GM23338 (cell line): ENCODE results near the gene ACOXL. TPM values are rescaled to one million over a fixed set of nuclear protein-coding genes. Genes with fewer than 3 reads are reported as not detected.

Experiments
- ATAC-seq: fragments of 200-7000 bp; cut with Tn5 transposase; 3 replicates; pipeline ENCODE4 v1.9.1; 2020
- DNase-seq: peaks from one replicate; pipeline ENCODE4 v3.0.0-alpha.2; 2015; ENCODE audit warnings: low spot score
- H2AFZ ChIP-seq: fragments of 200-600 bp; sonication (generic); 2 replicates; pipeline ENCODE4 v1.8.0; 2016; ENCODE audit warnings: antibody characterized with exemption, mild to moderate bottlenecking, moderate library complexity
- H3F3A ChIP-seq: fragments of 200-600 bp; sonication (generic); replicated peaks from 2 replicates; pipeline ENCODE4 v1.8.0; 2017; ENCODE audit warnings: antibody characterized with exemption, mixed run types, low read depth
- H3K27ac ChIP-seq: fragments of 200-600 bp; sonication (generic); 2 replicates; pipeline ENCODE4 v1.6.1; 2016; ENCODE audit warnings: low read depth
- H3K27me3 ChIP-seq: fragments of 200-600 bp; sonication (generic); 2 replicates; pipeline ENCODE4 v1.8.0; 2016; ENCODE audit warnings: mild to moderate bottlenecking, mixed run types, moderate library complexity; ENCODE audit not compliant: insufficient read depth
- H3K36me3 ChIP-seq: fragments of 200-600 bp; sonication (generic); 2 replicates; pipeline ENCODE4 v1.8.0; 2016; ENCODE audit warnings: mild to moderate bottlenecking; ENCODE audit not compliant: insufficient read depth
- H3K4me1 ChIP-seq: fragments of 200-600 bp; sonication (generic); 2 replicates; pipeline ENCODE4 v1.8.0; 2016; ENCODE audit warnings: mild to moderate bottlenecking, moderate library complexity; ENCODE audit not compliant: insufficient read depth
- H3K4me2 ChIP-seq: fragments of 200-600 bp; sonication (generic); 2 replicates; pipeline ENCODE4 v1.7.1; 2017; ENCODE audit warnings: mixed run types
- H3K4me3 ChIP-seq: fragments of 200-600 bp; sonication (generic); 2 replicates; pipeline ENCODE4 v1.6.1; 2016; ENCODE audit warnings: mixed run types
- H3K79me2 ChIP-seq: fragments of 200-600 bp; sonication (generic); replicated peaks from 2 replicates; pipeline ENCODE4 v1.8.0; 2017; ENCODE audit warnings: mild to moderate bottlenecking; ENCODE audit not compliant: insufficient read depth
- H3K9me2 ChIP-seq: fragments of 200-600 bp; sonication (generic); 2 replicates; pipeline ENCODE4 v1.8.0; 2017; ENCODE audit not compliant: insufficient read depth
- H4K20me1 ChIP-seq: fragments of 200-600 bp; sonication (generic); replicated peaks from 2 replicates; pipeline ENCODE4 v1.8.0; 2017; ENCODE audit warnings: mild to moderate bottlenecking; ENCODE audit not compliant: insufficient read depth
- H3K27ac Mint-ChIP-seq: 2 replicates; pipeline ENCODE4 v1.8.0; 2020; ENCODE audit warnings: inconsistent platforms, mild to moderate bottlenecking, moderate library complexity, mixed read lengths
- H3K27me3 Mint-ChIP-seq: 3 replicates; pipeline ENCODE4 v1.8.0; 2022; ENCODE audit warnings: low read depth, mild to moderate bottlenecking, moderate library complexity, mixed read lengths, inconsistent platforms; ENCODE audit not compliant: insufficient read depth, poor library complexity
- H3K36me3 Mint-ChIP-seq: 3 replicates; pipeline ENCODE4 v1.8.0; 2021; ENCODE audit warnings: low read depth, mild to moderate bottlenecking, inconsistent platforms, moderate library complexity, mixed read lengths
- H3K4me1 Mint-ChIP-seq: 3 replicates; pipeline ENCODE4 v1.8.0; 2020; ENCODE audit warnings: mild to moderate bottlenecking, inconsistent platforms, mixed read lengths
- H3K4me3 Mint-ChIP-seq: 3 replicates; pipeline ENCODE4 v1.8.0; 2021; ENCODE audit warnings: moderate library complexity, mild to moderate bottlenecking, inconsistent platforms, mixed read lengths
- H3K9me3 Mint-ChIP-seq: 3 replicates; pipeline ENCODE4 v1.8.0; 2020; ENCODE audit warnings: moderate library complexity, mild to moderate bottlenecking, inconsistent platforms, mixed read lengths
- CREB1 ChIP-seq: fragments of 250-450 bp; sonication (Bioruptor Pico); IDR thresholded peaks from 2 replicates; pipeline ENCODE4 v1.5.0; 2020; ENCODE audit warnings: low read depth, mild to moderate bottlenecking, moderate library complexity
- EZH2 ChIP-seq: fragments of 200-600 bp; sonication (generic); IDR thresholded peaks from one replicate; pipeline ENCODE4 v1.8.0; 2017; ENCODE audit warnings: antibody characterized with exemption, mild to moderate bottlenecking, low read depth; ENCODE audit not compliant: unreplicated experiment
- EZH2phosphoT487 ChIP-seq: fragments of 200-600 bp; sonication (generic); IDR thresholded peaks from one replicate; pipeline ENCODE4 v1.8.1; 2018; ENCODE audit warnings: antibody characterized with exemption; ENCODE audit not compliant: unreplicated experiment
- JUNB ChIP-seq: IDR thresholded peaks from one replicate; pipeline ENCODE4 v1.6.1; 2016; ENCODE audit warnings: antibody characterized with exemption; ENCODE audit not compliant: unreplicated experiment
- NANOG ChIP-seq: IDR thresholded peaks from 2 replicates; pipeline ENCODE4 v1.6.1; 2016; ENCODE audit warnings: antibody characterized with exemption, borderline replicate concordance
- POLR2AphosphoS5 ChIP-seq: IDR thresholded peaks from 2 replicates; pipeline ENCODE4 v1.6.1; 2016; ENCODE audit warnings: antibody characterized with exemption, low read depth
- STAT1 ChIP-seq: IDR thresholded peaks from one replicate; pipeline ENCODE4 v1.6.1; 2016; ENCODE audit warnings: antibody characterized with exemption; ENCODE audit not compliant: unreplicated experiment
- ZNF114 ChIP-seq: fragments of 250-450 bp; sonication (Bioruptor Pico); IDR thresholded peaks from 2 replicates; pipeline ENCODE4 v1.5.0; 2020; ENCODE audit warnings: mild to moderate bottlenecking, moderate library complexity
- ZNF331 ChIP-seq: fragments of 250-450 bp; sonication (Bioruptor Pico); IDR thresholded peaks from 2 replicates; pipeline ENCODE4 v1.5.0; 2020; ENCODE audit warnings: low read depth, mild to moderate bottlenecking, moderate library complexity
- polyA plus RNA-seq: library from polyadenylated mRNA; unstranded; fragments of >200 nt; fragmentation: Nextera tagmentation; extraction: Ambion mirVana; gene quantifications from 2 replicates; pipeline ENCODE4 v1.2.1, GENCODE V29; 2016
- total RNA-seq: library from RNA; depleted of rRNA; stranded (reverse); fragments of >200 nt; shearing (Covaris generic); gene quantifications from 2 replicates; pipeline ENCODE4 v1.2.3, GENCODE V29; 2014
- TF ChIP-seq, protein P1 (sequence below): IDR thresholded peaks from 2 replicates; pipeline ENCODE4 v1.6.1; 2016; ENCODE audit warnings: antibody characterized with exemption
- TF ChIP-seq, protein P2 (sequence below): fragments of 250-450 bp; sonication (Bioruptor Pico); IDR thresholded peaks from 2 replicates; pipeline ENCODE4 v1.5.0; 2020; ENCODE audit warnings: mild to moderate bottlenecking, moderate library complexity
- TF ChIP-seq, protein P3 (sequence below): IDR thresholded peaks from one replicate; pipeline ENCODE4 v1.6.1; 2018; ENCODE audit warnings: antibody characterized with exemption; ENCODE audit not compliant: unreplicated experiment
- TF ChIP-seq, protein P4 (sequence below), 2 experiments: fragments of 200-600 bp in 1 of 2; sonication (generic) in 1 of 2; conservative IDR thresholded peaks; 2 replicates each; pipeline versions ENCODE4 v1.5.1 to v1.6.1; 2016 to 2017; ENCODE audit warnings: antibody characterized with exemption in 2 of 2, low read depth in 2 of 2, mild to moderate bottlenecking in 2 of 2, moderate library complexity in 1 of 2

ACOXL gene
- total and polyA plus RNA-seq, 2 experiments from 2014 or later: 9.0 to 14.7 TPM

DNA sequence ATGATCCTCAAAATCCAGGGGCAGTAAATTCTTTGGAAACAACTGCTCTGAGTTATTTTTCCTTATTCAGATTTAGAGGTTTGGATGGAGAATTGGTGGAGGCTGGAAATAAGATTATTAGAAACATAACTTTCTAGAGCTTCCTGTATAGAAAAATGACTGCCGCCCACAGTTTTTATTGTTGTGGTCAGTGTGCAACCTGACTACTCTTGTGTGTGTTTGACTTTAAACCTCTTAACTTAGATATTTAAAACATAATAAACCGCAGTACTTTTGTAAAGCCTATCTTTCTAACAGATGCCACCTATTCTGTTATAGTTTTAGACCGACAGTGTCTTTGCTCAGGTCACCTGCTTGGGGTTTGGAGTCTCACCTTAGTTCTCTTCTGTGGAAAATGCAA lies 272.9 kb downstream of the ACOXL start:
- Mint-ChIP-seq H3K27me3 (peaks cover 2% of the 10 kb centered on the region), H3K36me3 (peaks cover 8% of the 10 kb centered on the region; the same call in 2 of the 3 replicates), H3K4me1 (no peaks in the 10 kb centered on the region), H3K4me3 (no peak overlapping the region), H3K9me3 (no peaks in the 10 kb centered on the region), H3K27ac (no peak overlapping the region)
- Histone ChIP-seq H3K36me3 (no peaks in the 10 kb centered on the region; the same call in 1 of the 2 replicates), H3K4me2 (no peak overlapping the region), H3K27me3 (no peaks in the 10 kb centered on the region), H3K4me3 (no peak overlapping the region), H3K4me1 (no peaks in the 10 kb centered on the region), H3K9me2 (no peaks in the 10 kb centered on the region), H3K79me2 (no peaks in the 10 kb centered on the region), H3F3A (no peaks in the 10 kb centered on the region), H4K20me1 (no peaks in the 10 kb centered on the region), H2AFZ (no peak overlapping the region), H3K27ac (no peak overlapping the region)
- DNase-seq (no peak), ATAC-seq (no peak)
- TF ChIP-seq STAT1 (no peak), JUNB (no peak), ZNF114 (CRISPR knock-in tag) (no peak), ZNF331 (CRISPR knock-in tag) (no peak), POLR2AphosphoS5 (no peak), CREB1 (CRISPR knock-in tag) (no peak), NANOG (no peak), EZH2phosphoT487 (no peak), EZH2 (no peak)
- TF ChIP-seq, protein P1, sequence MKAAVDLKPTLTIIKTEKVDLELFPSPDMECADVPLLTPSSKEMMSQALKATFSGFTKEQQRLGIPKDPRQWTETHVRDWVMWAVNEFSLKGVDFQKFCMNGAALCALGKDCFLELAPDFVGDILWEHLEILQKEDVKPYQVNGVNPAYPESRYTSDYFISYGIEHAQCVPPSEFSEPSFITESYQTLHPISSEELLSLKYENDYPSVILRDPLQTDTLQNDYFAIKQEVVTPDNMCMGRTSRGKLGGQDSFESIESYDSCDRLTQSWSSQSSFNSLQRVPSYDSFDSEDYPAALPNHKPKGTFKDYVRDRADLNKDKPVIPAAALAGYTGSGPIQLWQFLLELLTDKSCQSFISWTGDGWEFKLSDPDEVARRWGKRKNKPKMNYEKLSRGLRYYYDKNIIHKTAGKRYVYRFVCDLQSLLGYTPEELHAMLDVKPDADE: no peak
- TF ChIP-seq, protein P2, sequence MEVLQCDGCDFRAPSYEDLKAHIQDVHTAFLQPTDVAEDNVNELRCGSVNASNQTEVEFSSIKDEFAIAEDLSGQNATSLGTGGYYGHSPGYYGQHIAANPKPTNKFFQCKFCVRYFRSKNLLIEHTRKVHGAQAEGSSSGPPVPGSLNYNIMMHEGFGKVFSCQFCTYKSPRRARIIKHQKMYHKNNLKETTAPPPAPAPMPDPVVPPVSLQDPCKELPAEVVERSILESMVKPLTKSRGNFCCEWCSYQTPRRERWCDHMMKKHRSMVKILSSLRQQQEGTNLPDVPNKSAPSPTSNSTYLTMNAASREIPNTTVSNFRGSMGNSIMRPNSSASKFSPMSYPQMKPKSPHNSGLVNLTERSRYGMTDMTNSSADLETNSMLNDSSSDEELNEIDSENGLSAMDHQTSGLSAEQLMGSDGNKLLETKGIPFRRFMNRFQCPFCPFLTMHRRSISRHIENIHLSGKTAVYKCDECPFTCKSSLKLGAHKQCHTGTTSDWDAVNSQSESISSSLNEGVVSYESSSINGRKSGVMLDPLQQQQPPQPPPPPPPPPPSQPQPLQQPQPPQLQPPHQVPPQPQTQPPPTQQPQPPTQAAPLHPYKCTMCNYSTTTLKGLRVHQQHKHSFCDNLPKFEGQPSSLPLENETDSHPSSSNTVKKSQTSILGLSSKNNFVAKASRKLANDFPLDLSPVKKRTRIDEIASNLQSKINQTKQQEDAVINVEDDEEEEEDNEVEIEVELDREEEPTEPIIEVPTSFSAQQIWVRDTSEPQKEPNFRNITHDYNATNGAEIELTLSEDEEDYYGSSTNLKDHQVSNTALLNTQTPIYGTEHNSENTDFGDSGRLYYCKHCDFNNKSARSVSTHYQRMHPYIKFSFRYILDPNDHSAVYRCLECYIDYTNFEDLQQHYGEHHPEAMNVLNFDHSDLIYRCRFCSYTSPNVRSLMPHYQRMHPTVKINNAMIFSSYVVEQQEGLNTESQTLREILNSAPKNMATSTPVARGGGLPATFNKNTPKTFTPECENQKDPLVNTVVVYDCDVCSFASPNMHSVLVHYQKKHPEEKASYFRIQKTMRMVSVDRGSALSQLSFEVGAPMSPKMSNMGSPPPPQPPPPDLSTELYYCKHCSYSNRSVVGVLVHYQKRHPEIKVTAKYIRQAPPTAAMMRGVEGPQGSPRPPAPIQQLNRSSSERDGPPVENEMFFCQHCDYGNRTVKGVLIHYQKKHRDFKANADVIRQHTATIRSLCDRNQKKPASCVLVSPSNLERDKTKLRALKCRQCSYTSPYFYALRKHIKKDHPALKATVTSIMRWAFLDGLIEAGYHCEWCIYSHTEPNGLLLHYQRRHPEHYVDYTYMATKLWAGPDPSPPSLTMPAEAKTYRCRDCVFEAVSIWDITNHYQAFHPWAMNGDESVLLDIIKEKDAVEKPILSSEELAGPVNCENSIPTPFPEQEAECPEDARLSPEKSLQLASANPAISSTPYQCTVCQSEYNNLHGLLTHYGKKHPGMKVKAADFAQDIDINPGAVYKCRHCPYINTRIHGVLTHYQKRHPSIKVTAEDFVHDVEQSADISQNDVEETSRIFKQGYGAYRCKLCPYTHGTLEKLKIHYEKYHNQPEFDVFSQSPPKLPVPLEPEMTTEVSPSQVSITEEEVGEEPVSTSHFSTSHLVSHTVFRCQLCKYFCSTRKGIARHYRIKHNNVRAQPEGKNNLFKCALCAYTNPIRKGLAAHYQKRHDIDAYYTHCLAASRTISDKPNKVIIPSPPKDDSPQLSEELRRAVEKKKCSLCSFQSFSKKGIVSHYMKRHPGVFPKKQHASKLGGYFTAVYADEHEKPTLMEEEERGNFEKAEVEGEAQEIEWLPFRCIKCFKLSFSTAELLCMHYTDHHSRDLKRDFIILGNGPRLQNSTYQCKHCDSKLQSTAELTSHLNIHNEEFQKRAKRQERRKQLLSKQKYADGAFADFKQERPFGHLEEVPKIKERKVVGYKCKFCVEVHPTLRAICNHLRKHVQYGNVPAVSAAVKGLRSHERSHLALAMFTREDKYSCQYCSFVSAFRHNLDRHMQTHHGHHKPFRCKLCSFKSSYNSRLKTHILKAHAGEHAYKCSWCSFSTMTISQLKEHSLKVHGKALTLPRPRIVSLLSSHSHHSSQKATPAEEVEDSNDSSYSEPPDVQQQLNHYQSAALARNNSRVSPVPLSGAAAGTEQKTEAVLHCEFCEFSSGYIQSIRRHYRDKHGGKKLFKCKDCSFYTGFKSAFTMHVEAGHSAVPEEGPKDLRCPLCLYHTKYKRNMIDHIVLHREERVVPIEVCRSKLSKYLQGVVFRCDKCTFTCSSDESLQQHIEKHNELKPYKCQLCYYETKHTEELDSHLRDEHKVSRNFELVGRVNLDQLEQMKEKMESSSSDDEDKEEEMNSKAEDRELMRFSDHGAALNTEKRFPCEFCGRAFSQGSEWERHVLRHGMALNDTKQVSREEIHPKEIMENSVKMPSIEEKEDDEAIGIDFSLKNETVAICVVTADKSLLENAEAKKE (CRISPR knock-in tag): no peak
- TF ChIP-seq, protein P3, sequence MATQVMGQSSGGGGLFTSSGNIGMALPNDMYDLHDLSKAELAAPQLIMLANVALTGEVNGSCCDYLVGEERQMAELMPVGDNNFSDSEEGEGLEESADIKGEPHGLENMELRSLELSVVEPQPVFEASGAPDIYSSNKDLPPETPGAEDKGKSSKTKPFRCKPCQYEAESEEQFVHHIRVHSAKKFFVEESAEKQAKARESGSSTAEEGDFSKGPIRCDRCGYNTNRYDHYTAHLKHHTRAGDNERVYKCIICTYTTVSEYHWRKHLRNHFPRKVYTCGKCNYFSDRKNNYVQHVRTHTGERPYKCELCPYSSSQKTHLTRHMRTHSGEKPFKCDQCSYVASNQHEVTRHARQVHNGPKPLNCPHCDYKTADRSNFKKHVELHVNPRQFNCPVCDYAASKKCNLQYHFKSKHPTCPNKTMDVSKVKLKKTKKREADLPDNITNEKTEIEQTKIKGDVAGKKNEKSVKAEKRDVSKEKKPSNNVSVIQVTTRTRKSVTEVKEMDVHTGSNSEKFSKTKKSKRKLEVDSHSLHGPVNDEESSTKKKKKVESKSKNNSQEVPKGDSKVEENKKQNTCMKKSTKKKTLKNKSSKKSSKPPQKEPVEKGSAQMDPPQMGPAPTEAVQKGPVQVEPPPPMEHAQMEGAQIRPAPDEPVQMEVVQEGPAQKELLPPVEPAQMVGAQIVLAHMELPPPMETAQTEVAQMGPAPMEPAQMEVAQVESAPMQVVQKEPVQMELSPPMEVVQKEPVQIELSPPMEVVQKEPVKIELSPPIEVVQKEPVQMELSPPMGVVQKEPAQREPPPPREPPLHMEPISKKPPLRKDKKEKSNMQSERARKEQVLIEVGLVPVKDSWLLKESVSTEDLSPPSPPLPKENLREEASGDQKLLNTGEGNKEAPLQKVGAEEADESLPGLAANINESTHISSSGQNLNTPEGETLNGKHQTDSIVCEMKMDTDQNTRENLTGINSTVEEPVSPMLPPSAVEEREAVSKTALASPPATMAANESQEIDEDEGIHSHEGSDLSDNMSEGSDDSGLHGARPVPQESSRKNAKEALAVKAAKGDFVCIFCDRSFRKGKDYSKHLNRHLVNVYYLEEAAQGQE: no peak
- TF ChIP-seq, protein P4, sequence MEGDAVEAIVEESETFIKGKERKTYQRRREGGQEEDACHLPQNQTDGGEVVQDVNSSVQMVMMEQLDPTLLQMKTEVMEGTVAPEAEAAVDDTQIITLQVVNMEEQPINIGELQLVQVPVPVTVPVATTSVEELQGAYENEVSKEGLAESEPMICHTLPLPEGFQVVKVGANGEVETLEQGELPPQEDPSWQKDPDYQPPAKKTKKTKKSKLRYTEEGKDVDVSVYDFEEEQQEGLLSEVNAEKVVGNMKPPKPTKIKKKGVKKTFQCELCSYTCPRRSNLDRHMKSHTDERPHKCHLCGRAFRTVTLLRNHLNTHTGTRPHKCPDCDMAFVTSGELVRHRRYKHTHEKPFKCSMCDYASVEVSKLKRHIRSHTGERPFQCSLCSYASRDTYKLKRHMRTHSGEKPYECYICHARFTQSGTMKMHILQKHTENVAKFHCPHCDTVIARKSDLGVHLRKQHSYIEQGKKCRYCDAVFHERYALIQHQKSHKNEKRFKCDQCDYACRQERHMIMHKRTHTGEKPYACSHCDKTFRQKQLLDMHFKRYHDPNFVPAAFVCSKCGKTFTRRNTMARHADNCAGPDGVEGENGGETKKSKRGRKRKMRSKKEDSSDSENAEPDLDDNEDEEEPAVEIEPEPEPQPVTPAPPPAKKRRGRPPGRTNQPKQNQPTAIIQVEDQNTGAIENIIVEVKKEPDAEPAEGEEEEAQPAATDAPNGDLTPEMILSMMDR (conservative IDR thresholded peaks at IDR 0.05; ENCODE audit: low read depth in 2 of 2): no peak
